ENCODE measurements around the gene CMPK2.

Gene CMPK2

GRCh38 chr2:6838673-6839319, 26.9 kb downstream of the CMPK2 start:
- DNase-seq, result no peak

- DNase-seq, result no peak
Measured at GRCh38 chr2:6835467-6835866, 30.2 kb downstream of the CMPK2 start.

GRCh38 chr2:6834163-6834562, 31.5 kb downstream of the CMPK2 start:
- DNase-seq, result no peak

- no peak for DNase-seq
Measured at GRCh38 chr2:6833300-6833604, 32.5 kb downstream of the CMPK2 start.

- no peak for DNase-seq
Measured at GRCh38 chr2:6832596-6833299, 33.0 kb downstream of the CMPK2 start.

- DNase-seq, result no peak
Measured at GRCh38 chr2:6831229-6831628, 34.5 kb downstream of the CMPK2 start.

- no peak for DNase-seq
Measured at GRCh38 chr2:6828299-6828584, 37.5 kb downstream of the CMPK2 start.

GRCh38 chr2:6827566-6828298, 38.0 kb downstream of the CMPK2 start:
- DNase-seq, result no peak

GRCh38 chr2:6826081-6826913, 39.4 kb downstream of the CMPK2 start:
- peak; percentile 39 to 48 for DNase-seq

- DNase-seq, result no peak
Measured at GRCh38 chr2:6824962-6825361, 40.7 kb downstream of the CMPK2 start.

GRCh38 chr2:6823111-6823510, 42.6 kb downstream of the CMPK2 start:
- DNase-seq, result no peak

GRCh38 chr2:6822406-6822805, 43.3 kb downstream of the CMPK2 start:
- DNase-seq, result no peak

GRCh38 chr2:6820903-6821584, 44.7 kb downstream of the CMPK2 start:
- DNase-seq, result no peak

- DNase-seq, result no peak
Measured at GRCh38 chr2:6820236-6820635, 45.5 kb downstream of the CMPK2 start.

- DNase-seq, result no peak
Measured at GRCh38 chr2:6819668-6820067, 46.0 kb downstream of the CMPK2 start.

- DNase-seq, result no peak
Measured at GRCh38 chr2:6818012-6818411, 47.7 kb downstream of the CMPK2 start.

GRCh38 chr2:6814869-6815268, 50.8 kb downstream of the CMPK2 start:
- DNase-seq, result no peak

GRCh38 chr2:6814312-6814711, 51.4 kb downstream of the CMPK2 start:
- no peak for DNase-seq

GRCh38 chr2:6813573-6813972, 52.1 kb downstream of the CMPK2 start:
- no peak for DNase-seq

GRCh38 chr2:6812857-6813530, 52.7 kb downstream of the CMPK2 start:
- DNase-seq, result no peak

- no peak for DNase-seq
Measured at GRCh38 chr2:6810961-6811360, 54.7 kb downstream of the CMPK2 start.

GRCh38 chr2:6808426-6808825, 57.3 kb downstream of the CMPK2 start:
- DNase-seq, result no peak

All from stimulated activated CD4-positive, alpha-beta T cell treated with anti-CD3 and anti-CD28 coated beads, Interleukin-4, amount 100 ng/mL, for 4 hours (primary cell).